Measurements from ENCODE around the gene ZSWIM7. TPM values are rescaled to one million over a fixed set of nuclear protein-coding genes. Genes with fewer than 3 reads are reported as not detected.
"Not testable (repeated sequence)": the region's sequence is repeated elsewhere in the genome, so short reads cannot be mapped to it uniquely, and the experiment has no call there.

Gene ZSWIM7
- total RNA-seq, 1 experiment from 2014 or later = 26.1 TPM

DNA sequence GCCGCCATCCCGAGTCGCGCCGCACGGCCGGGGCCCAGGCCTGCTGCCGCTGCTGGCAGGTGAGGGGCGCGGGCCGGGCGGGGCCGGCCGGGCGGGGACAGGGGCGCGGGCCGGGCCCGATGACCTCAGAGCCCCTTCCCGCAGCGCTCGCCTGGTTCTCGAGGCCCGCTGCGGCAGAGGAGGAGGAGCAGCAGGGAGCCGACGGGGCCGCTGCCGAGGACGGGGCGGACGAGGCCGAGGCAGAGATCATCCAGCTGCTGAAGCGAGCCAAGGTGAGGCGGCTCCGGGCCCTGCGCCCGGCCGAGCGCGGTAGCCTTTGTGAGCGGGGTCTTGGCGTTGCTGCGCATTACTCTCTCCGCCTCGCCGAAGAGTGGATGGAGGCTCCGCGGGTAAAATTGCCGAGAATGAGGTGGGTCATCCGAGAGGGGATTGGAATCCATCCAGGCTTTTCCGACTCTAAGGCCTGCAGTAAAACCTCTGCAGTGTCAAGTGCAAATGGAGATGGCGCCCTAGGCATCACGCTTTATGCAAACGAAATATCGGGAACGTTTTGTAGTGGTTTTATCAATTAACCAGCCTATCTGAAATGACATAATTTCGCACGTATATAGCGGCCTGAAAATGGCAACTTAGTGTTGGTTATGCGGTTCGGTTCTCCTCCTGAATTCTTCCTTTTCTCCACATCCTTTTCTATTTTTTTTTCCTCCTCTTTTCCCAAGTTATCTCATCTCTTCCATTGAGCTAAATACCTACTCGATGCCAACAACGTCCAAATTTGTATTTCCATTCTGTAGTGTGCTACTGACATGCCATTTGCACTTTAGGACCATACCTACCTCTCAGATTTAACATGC lies 697 bp upstream of the ZSWIM7 start:
- DNase-seq (ENCODE audit: extremely low read depth, low read depth) = no peak

DNA sequence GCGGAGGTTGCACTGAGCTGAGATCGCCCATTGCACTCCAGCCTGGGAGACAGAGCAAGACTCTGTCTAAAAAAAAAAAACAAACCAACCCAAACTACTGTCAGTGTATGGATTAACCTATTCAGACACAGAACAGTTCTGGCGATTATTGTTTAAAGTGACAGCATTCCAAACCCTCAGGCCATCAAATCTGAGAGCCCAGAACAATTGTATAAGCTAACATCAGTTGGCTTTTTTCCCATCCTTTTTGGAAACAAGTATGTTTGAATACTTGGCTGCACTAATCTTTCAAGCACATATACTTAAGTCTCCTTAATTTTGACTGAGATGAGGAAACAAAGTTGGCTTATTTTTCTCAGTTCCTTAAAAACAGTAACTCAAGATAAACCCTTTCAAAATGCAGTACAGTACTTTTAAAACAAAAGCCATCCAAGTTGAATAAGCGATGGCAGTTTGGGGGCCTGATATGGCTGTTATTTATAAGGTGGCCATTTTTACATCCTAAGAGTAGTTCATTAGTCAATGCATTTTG lies 1.4 kb downstream of the ZSWIM7 start:
- no peak for DNase-seq (ENCODE audit: extremely low read depth, low read depth)

DNA sequence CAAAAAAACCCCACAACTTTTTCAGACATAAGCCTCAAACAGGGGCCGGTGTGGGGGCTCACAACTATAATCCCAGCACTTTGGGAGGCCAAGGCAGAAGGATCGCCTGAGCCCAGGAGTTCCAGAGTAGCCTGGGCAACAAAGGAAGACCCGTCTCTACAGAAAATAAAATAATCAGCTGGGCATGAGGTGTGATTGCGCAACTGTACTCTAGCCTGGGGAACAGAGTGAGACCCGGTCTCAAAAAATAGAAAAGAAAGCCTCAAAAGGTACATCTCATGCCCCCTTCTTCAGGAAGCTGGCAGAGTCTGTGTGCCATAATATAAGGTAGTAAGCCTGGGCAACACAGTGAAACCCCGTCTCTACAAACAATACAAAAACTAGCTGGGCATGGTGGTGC lies 3.2 kb downstream of the ZSWIM7 start:
- DNase-seq (ENCODE audit: extremely low read depth, low read depth) = no peak

DNA sequence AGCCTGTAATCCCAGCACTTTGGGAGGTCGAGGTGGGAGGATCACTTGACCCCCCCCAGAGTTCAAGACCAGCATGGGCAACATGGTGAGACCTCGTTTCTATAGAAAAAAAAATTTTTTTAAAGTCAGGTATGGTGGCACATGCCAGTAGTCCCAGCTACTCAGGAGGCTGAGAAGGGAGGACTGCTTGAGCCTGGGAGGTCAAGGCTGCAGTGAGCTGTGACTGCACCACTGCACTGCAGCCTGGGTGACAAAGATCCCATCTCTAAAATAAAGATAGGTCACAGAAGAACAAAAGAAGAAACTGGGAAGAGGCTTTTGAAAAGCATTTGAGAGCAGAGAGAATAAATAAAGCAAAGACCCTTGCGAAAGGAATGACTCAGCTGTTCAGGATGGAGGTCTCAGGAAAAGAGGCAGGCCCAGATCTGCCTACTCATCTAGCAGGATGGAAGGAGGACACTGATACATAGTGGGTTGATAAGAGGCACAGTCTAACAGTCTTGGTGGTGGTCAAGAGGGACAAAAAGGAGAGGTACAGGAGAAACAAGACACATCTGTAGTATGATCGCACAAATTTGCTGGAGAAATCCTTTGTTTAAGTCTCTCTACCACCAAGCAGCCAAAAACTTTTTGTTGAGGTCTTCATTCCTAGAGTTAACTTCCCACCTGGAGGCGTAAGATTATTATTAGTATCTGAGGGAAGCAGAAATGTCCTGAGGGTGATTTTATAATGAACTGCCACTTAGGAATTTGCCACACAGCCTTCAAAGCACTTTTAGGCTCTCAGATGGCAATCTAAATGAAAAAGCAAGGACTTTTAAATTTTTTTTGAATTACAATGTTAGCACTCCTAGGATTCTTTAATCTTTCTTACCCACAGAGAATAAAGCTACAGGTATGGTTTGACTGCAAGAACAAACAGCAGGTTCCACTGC lies 17.6 kb downstream of the ZSWIM7 start:
- DNase-seq (ENCODE audit: extremely low read depth, low read depth) = no peak

DNA sequence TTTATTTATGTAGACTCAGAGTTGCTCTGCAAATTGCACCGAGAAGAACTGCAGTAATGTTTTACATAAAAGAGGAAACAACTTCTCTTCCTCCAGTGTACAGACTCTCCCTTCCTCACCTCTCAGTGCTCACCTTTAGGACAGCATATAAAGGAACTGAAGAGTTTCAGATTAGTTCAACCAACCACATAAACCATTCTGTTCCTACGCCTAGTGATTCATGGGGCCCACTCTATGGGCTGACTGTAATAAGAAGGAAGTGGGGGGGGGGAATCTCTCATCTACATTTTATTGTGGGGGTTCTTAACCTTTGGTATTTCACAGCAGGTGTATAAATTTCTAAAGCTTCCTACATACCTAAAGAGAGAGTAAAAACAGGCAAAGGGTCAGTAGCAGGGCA lies 18.3 kb downstream of the ZSWIM7 start:
- DNase-seq (ENCODE audit: extremely low read depth, low read depth) = no peak

DNA sequence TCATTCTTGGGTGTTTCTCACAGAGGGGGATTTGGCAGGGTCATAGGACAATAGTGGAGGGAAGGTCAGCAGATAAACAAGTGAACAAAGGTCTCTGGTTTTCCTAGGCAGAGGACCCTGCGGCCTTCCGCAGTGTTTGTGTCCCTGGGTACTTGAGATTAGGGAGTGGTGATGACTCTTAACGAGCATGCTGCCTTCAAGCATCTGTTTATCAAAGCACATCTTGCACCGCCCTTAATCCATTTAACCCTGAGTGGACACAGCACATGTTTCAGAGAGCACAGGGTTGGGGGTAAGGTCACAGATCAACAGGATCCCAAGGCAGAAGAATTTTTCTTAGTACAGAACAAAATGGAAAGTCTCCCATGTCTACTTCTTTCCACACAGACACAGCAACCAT lies 20.5 kb downstream of the ZSWIM7 start:
- not testable (repeated sequence) for DNase-seq (ENCODE audit: extremely low read depth, low read depth)

DNA sequence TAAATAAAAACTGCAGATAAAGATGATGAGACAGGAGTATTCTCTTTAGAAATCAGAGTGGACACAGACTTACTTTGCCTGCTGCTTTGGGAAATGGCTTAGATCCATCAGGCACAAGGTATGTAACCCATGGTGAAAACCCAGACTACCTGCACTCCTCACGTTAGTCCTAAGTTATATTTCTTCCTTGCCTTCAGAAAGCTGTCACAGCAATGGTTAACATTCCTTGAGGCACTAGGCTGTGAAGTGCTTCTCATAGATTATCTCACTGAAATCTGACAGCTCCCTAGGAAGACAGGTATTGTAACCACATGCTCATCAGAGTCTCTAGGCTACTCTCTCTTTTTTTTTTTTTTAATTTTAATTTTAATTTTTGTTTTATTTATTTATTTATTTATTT lies 20.9 kb downstream of the ZSWIM7 start:
- DNase-seq (ENCODE audit: extremely low read depth, low read depth) = no peak

DNA sequence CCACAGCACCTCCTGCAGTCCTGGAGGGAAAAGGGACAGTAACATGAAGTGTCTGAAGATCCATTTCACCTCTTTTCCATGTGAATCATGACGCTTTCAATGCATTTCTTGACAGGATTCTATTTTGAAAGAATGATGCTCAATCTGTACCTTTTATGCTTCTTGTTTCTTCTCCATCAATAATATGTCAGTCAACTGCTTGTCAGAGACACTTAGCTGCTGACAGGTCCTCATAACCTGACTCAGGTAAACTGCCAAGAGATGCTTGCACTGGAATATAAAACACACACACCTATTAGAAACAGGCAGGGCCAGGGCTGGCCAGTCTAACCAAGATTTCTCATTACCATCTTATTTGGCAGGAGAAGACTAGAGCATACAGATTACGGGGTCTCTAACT lies 21.6 kb downstream of the ZSWIM7 start:
- DNase-seq (ENCODE audit: extremely low read depth, low read depth) = no peak

DNA sequence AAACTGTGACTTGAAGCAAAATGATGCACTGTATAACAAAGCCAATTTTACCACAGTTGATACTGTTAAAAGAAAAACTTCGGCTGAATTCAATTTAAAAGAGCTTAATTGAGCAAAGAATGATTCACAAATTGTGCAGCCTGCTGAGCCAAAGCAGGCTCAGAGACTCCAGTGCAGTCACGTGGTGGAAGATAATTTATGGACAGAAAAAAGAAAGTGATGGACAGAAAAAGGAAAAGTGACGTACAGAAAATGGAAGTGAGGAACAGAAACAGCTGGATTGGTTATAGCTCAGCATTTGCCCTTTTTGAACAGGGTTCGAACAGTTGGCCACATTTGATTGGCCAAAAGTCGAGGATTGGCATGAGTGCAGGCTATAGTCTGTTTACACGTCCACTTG lies 25.7 kb downstream of the ZSWIM7 start:
- DNase-seq (ENCODE audit: extremely low read depth, low read depth) = no peak

DNA sequence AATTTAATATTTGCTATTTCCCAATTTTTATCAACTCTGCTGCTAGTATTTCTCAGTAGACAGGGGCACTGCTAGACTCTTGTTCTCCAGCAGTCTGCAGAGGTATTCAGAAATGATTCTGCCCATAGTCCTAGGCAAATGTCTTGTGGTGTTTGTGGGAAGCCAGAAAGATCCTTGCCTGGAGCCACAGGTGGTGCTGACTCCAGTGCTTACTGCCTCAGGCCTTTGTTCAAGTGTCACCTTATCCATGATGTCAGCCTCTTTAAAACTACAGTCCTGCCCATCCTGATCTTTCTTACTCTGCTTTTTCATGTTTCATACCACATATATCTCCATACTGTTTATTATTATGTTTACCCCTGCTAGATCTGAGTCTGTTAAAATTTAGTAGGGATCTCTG lies 26.5 kb downstream of the ZSWIM7 start:
- DNase-seq (ENCODE audit: extremely low read depth, low read depth) = no peak

DNA sequence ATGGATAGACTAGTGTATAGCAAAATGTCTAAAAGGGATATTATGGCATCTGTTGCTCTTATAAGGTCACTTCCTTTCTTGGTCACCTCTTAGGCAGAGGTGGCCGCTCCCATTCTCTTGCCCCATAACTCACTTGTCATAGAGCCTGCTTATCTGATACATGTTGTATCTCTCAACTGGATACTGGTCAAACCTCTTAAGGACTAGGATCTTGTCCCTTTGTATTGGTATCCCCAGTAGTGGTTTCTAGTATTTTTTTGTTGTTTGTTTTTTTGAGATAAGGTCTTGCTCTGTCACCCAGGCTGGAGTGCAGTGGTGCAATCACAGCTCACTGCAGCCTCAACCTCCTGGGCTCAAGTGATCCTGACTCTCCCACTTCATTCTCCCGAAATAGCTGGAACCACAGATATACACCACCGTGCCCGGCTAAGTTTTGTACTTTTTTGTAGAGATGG lies 27.0 kb downstream of the ZSWIM7 start:
- no peak for DNase-seq (ENCODE audit: extremely low read depth, low read depth)

DNA sequence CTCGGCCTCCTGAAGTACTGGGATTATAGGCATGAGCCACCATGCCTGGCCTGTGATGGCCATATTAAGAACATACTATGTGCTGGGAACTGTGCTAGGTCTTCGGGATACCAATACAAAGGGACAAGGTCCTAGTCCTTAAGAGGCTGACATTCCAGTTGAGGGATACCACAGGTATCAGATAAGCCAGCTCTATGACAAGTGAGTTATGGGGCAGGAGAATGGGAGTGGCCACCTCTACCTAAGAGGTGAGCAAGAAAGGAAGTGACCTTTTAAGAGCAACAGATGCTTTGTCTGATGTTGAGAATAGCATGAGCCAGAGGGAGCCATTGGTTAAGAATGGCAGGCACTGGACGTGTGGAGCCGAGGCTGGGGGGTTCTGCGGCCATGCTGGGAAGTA lies 27.6 kb downstream of the ZSWIM7 start:
- no peak for DNase-seq (ENCODE audit: extremely low read depth, low read depth)

DNA sequence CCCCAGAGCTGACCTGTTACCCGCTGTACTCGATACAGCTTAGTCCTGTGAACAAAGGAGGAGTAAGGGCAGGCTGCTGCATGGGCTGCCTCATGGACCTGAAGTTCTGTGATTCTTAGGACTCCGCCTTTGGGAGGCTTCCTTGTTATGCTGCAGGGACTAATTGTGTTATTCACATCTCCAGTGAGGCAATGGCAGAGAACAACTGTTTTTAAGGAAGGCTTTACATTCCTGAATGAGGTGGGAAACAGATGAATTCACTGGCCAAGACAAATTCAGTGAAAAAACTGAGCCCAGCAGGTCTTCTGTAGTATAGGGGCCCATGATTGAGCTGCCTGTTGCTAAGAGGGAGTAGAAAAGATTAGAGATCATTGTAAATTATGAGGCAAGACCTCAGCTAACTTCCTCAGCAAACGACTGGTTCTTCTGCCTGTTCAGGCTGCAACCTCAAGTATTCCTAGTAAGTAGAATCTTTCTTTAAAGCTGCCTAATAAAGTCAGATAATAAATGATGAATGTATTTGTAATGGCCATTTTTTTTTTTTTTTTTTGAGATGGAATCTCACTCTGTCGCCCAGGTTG lies 28.3 kb downstream of the ZSWIM7 start:
- no peak for DNase-seq (ENCODE audit: extremely low read depth, low read depth)

DNA sequence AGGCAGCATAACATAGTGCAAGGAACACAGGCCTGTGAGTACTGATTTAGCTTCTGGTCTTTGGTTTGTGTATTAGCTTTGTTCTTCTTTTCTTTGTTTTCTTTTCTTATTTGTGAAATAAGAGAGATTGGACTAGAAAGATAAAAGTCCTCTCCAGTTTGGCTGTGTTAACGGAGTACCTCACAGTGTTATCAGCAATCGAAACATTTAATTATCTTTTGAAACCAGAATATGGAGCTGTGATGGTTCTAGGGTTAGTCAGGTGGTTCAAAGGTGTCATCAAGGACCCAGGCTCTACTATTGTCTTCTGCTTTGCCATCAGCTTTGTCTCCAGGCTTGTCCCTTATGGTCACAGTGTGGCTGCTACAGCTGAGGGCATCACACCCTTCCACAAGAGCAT lies 29.0 kb downstream of the ZSWIM7 start:
- DNase-seq (ENCODE audit: extremely low read depth, low read depth) = no peak

DNA sequence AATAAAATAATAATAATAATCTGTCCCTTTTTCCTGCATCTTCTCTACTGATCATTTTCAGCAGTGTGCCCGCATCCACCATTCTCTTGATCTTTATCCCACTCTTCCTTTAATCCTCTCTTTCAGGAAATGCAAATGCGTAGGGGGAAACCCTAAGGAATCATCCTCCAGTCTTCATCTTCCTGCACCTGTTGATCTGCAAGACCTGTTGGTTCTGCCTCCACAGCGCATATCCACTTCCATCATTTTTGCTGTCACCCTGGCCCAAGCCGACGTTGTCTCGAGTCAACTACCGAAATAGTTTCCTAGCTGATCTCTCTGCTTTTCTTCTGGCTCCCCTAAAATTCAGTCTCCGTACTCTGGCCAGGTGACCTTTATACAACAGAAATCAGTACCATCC lies 30.0 kb downstream of the ZSWIM7 start:
- DNase-seq (ENCODE audit: extremely low read depth, low read depth) = no peak

DNA sequence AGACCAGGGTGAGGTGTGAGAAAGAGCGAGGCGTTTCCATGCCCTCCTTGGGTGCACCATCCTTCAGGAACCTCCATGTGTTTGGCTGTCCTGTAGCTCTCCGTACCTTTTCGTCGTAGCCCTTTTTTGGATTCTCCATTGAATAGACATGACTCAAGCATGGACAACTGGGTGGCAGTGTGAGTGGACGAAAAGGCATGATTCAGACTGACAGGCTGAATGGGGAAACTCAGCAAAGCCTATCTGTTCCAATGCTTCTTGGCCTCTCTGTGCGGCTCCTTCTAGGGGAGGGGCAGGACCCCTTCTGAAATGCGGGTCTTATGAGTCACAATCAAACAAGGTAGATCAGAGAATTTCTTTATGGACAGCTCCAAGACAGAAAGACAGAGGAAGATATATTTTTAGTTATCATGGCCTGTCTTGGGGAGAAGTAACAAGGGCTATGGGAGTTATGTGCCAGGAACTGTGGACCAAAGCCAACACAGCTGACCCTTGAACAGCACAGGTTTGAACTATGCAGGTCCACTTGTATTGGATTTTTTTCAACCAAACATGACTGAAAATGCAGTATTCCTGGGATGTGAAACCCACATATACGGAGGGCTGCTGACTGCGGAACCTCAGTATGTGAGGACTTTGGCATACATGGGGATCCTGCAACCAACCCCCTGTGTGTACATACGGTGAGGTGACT lies 31.7 kb downstream of the ZSWIM7 start:
- no peak for DNase-seq (ENCODE audit: extremely low read depth, low read depth)

DNA sequence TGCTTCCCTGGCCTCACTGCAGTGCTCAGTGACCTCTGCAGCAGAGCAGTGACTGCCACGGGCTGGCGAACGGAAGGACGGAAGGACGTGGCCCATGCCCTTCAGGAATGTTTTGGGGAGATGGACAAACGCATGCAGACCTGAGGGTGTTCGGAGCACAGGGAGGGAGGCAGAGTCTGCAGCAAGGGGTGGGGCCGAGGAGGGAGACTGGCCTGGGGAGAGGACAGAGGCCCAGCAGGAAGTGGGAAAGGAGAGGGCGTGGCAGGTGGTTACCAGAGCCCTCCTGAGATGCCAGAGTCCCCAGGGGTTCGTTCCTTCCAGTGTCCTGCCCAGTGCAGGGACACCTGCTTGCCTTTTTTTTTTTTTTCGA lies 32.6 kb downstream of the ZSWIM7 start:
- DNase-seq (ENCODE audit: extremely low read depth, low read depth) = no peak

DNA sequence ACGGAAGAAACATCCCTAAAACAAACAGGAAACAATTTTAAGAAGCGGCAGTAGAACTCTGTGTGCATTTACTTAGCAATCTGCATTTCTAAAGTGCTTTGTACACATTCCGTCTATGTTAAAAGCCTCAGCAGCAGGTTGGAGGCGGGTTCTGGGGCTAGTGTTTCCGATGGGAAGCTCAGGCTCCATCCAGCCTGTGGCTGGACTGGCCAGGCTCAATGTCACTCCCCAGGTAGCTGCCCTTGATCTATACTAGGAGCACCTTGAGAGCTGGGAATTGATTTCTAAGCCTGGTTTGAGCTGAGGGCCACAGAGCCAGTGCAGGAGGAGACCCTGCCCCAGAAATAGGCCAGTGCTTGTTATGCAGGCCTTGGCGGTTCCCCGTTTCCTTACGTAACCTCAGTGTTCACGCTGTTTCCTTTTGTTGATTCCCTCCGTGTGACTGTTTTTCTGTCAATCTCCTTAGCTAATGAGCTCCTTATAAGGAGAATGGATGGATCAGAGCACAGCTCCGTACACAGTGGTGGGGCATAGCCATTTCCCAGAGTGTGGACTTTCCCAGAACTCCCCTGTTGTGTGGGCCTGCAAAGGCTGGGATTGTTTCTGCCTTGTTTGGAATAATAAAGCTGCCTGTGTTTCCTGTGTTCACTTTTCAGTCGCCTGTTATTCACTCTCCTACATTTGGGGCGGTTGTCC lies 33.2 kb downstream of the ZSWIM7 start:
- DNase-seq (ENCODE audit: extremely low read depth, low read depth) = no peak

DNA sequence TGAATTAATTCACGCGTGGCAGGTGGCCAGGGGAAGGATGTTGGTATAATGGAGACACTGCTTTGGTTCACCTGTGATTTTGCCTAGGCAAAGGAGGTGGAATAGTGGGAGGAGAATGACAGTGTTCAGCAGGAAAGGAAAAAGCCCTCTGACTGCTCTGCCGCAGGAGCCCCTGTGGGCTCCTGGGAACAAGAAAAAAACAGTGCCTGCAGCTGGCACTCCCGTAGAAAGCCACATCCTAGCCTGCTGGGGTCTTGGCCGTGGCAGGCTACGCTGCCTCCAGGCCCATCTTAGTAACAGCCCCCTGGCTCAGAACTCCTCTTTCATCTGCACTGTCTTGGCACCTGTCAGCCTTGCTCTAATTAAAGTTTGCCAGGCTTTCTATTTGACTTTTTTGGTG lies 34.0 kb downstream of the ZSWIM7 start:
- DNase-seq (ENCODE audit: extremely low read depth, low read depth) = no peak

DNA sequence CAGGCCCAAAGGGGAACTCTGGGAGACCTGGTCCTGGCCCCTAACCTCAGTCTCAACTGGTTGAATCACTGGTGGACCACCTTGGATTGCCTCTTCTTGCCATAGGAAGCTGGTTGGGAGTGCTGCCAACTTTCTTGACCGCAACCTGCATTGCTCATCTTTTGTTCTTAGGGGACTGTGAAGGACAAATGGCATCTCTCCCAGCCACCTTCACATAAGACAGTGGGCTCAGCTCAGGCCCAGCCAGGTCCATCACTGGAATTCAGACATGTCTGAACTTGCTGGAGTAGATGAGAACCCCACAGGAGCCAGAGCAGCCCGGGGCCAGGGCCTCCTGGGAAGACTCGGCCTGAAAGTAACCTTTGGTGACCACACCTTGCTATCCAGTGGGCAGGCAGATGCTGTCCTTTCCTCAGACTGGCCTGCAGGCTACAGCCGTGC lies 35.8 kb downstream of the ZSWIM7 start:
- DNase-seq (ENCODE audit: extremely low read depth, low read depth) = no peak

Data from NCI-H460 (cell line).